Type B pancreatic cell (in vitro differentiated cells): ENCODE measurements around the gene FAM180B. TPM values are rescaled to one million over a fixed set of nuclear protein-coding genes. Genes with fewer than 3 reads are reported as not detected.

Experiments
- DNase-seq: peaks from one replicate; pipeline ENCODE4 v3.0.0; 2021; ENCODE audit warnings: mixed read lengths; ENCODE audit not compliant: unreplicated experiment; ENCODE audit errors: extremely low spot score
- H3K27ac Mint-ChIP-seq: 2 replicates; pipeline ENCODE4 v1.8.0; 2021; ENCODE audit warnings: mild to moderate bottlenecking, mixed read lengths
- H3K27me3 Mint-ChIP-seq: 2 replicates; pipeline ENCODE4 v1.8.0; 2021; ENCODE audit warnings: mixed read lengths
- H3K36me3 Mint-ChIP-seq: 2 replicates; pipeline ENCODE4 v1.8.0; 2021; ENCODE audit warnings: mixed read lengths
- H3K4me1 Mint-ChIP-seq: one replicate; pipeline ENCODE4 v1.8.0; 2021; ENCODE audit warnings: mixed read lengths; ENCODE audit not compliant: unreplicated experiment
- H3K4me3 Mint-ChIP-seq: 2 replicates; pipeline ENCODE4 v1.8.0; 2021; ENCODE audit warnings: mild to moderate bottlenecking, mixed read lengths
- H3K9me3 Mint-ChIP-seq: 2 replicates; pipeline ENCODE4 v1.8.0; 2021; ENCODE audit warnings: mixed read lengths
- CTCF ChIP-seq: fragments of 200-600 bp; sonication (generic); conservative IDR thresholded peaks from 2 replicates; pipeline ENCODE4 v1.5.0; 2021; ENCODE audit warnings: antibody characterized with exemption, mild to moderate bottlenecking
- total RNA-seq: library from RNA; stranded (reverse); gene quantifications from 2 replicates; pipeline ENCODE4 v1.2.1, GENCODE V29; 2021; ENCODE audit warnings: low replicate concordance

The FAM180B gene
- total RNA-seq, 1 donor from 2014 or later, result 0.43 TPM

- H3K9me3 Mint-ChIP-seq, result no peaks in the 10 kb centered on the region
- H3K4me3 Mint-ChIP-seq, result no peak overlapping the region
Observed at GRCh38 chr11:47571895-47572294, 14.6 kb upstream of the FAM180B start.

GRCh38 chr11:47572715-47573255 lies 13.7 kb upstream of the FAM180B start:
- Mint-ChIP-seq H3K27me3 (no peaks in the 10 kb centered on the region), H3K9me3 (no peaks in the 10 kb centered on the region), H3K4me3 (peak overlapping the region; percentile 28), H3K4me1 (peaks cover 6% of the 10 kb centered on the region), H3K36me3 (peaks cover 16% of the 10 kb centered on the region), H3K27ac (no peak overlapping the region)
- no peak for DNase-seq
- no peak for TF ChIP-seq CTCF

More at GRCh38 chr11:47571895-47572294, 14.6 kb upstream of the FAM180B start:
- H3K36me3 Mint-ChIP-seq, result peaks cover 12% of the 10 kb centered on the region
- peaks cover under 1% of the 10 kb centered on the region for H3K4me1 Mint-ChIP-seq
- TF ChIP-seq CTCF, result no peak
- no peak overlapping the region for H3K27ac Mint-ChIP-seq
- DNase-seq, result no peak
- no peaks in the 10 kb centered on the region for H3K27me3 Mint-ChIP-seq

GRCh38 chr11:47573321-47573720 lies 13.2 kb upstream of the FAM180B start:
- no peak for TF ChIP-seq CTCF
- Mint-ChIP-seq H3K27me3 (no peaks in the 10 kb centered on the region), H3K36me3 (peaks cover 16% of the 10 kb centered on the region), H3K4me1 (peaks cover 11% of the 10 kb centered on the region), H3K9me3 (no peaks in the 10 kb centered on the region), H3K27ac (no peak overlapping the region), H3K4me3 (no peak overlapping the region)
- DNase-seq, result no peak

GRCh38 chr11:47577460-47578041 lies 8.9 kb upstream of the FAM180B start:
- no peak for DNase-seq
- TF ChIP-seq CTCF, result no peak
- peak overlapping the region; percentile 99 for H3K4me3 Mint-ChIP-seq

GRCh38 chr11:47578524-47579494 lies 7.7 kb upstream of the FAM180B start, which contains the start of the genes KBTBD4 and NDUFS3:
TSS of gene KBTBD4 (minus strand) at chr11:47578970. CDS start at chr11:47578951, 19 bp downstream.
TSS of gene NDUFS3 (plus strand) at chr11:47579074. CDS start at chr11:47579092, 18 bp downstream.
- DNase-seq, result peak; percentile 92
- peak within 1 kb of the TSS; percentile 99 for H3K27ac Mint-ChIP-seq
- H3K4me1 Mint-ChIP-seq, result peaks cover 16% of the 10 kb centered on the region
- H3K4me3 Mint-ChIP-seq, result peak within 1 kb of the TSS; percentile 99
- no peak for TF ChIP-seq CTCF
- H3K9me3 Mint-ChIP-seq, result no peaks in the 10 kb centered on the region
- H3K27me3 Mint-ChIP-seq, result no peaks in the 10 kb centered on the region
- H3K36me3 Mint-ChIP-seq, result peaks cover 29% of the 10 kb centered on the region

More at GRCh38 chr11:47577460-47578041, 8.9 kb upstream of the FAM180B start:
- Mint-ChIP-seq H3K9me3 (no peaks in the 10 kb centered on the region), H3K4me1 (peaks cover 16% of the 10 kb centered on the region), H3K36me3 (peaks cover 26% of the 10 kb centered on the region), H3K27me3 (no peaks in the 10 kb centered on the region), H3K27ac (peak overlapping the region; percentile 99)
